NCI-H1436 (cell line): ENCODE results near the gene CRTC1.
"Not testable (repeated sequence)": the region's sequence is repeated elsewhere in the genome, so short reads cannot be mapped to it uniquely, and the experiment has no call there.

Source experiments
- DNase-seq: peaks from one replicate; lab custom pipeline; 2025; lab: John Stamatoyannopoulos, UW

Gene CRTC1

DNA sequence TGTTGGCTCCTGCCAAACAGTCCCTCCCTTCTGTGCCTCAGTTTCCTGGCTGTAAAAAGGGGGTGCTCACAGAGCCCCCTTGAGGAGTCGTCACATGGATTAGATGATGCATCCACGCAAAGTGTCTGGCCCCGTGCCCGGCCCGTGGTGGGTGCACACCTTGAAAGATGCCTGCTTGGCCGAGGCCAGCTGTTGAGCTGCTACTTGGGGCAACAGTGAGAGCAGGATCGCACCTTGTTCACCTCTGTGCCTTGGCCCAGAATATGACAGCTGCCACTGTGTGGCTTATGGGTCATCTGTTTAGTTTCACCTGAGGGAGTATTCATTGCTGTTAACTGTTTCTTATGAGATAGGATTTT lies 17.7 kb downstream of the CRTC1 start:
- no peak for DNase-seq

DNA sequence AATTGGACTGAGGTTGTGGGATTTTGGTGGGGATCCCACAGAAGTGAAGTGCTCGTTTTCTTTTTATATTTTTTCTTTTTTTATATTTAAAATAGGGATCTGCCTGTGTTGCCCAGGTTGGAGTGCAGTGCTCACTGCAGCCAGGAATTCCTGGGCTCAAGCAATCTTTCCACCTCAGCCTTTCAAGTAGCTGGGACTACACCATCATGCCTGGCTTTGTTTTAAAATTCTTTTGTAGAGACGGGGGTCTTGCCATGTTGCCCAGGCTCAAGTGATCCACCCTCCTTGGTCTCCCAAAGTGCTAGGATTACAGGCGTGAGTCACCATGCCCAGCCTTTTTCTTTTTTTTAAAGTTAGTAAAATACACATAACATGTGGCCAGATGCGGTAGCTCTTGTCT lies 20.6 kb downstream of the CRTC1 start:
- no peak for DNase-seq

DNA sequence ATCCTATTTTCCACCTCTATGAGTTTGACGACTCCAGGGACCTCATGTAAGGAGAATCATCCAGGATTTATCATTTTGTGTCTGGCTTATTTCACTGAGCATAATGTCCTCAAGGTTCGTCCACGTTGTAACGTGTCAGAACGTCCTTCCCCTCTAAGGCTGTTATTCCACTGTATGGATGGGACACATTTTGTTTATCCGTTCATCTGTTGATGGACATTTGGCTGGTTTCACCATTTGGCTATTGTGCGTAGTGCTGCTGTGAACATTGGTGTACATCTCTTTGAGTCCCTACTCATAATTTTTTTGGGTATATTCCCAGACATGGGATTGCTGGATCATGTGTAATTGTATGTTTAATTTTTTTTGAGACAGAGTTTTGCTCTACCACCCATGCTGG lies 21.5 kb downstream of the CRTC1 start:
- no peak for DNase-seq

DNA sequence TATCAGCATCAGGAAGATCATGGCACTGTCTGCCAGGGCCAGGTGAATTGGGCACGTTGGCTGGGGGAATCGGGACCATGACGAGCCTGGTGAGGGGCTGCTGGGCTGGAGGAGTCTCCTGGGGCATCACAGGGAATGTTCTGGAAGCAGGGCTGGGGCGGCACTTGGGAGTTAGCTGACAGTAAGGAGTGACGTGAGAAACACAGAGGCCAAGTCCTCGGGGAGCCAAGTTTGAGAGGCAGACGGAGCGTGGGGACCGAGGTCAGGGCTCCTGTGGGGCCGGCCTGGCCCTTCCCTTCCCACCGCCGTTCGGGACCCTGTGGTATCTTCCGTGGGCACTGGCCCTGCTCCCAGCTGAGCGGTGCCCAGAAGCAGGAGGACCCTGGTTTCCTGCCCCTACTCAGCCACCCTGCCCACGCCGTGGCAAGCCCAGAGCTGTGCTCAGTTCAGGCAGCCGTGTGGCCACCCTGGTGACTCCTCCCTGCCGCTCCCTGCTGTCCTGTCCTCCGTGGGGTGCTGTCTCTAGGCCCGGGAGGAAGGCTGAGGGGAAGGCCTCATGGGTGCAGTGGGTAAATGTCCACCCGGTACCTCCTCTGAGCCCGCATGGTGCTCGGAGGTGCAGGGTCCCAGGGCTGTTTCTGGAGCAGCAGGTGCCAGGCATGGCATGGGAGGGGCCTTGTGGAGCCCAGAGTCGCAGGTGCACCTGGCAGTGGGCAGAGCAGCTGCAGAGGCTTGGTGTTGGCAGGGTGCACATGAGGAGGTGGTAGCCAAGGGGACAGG lies 25.2 kb downstream of the CRTC1 start:
- no peak for DNase-seq

DNA sequence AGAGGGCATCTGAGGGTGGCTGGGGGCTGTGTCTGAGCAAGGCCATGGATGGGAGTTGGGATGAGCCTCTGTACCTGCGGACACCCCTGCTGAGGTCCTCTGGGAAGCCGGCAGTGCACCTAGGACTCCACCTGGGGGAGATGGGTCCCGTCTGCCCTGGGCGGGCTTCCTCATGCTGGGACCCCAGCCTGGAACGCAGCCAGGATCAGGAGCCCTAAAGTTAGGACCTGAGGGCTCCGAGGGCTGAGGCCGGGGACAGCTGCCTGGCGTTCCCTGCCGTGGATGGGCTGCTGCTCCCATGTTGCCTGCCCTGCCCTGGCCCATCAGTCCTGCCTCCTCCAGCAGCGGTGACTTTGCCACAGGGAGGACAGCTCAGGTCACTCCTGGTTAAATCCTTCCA lies 26.1 kb downstream of the CRTC1 start:
- DNase-seq, result no peak

DNA sequence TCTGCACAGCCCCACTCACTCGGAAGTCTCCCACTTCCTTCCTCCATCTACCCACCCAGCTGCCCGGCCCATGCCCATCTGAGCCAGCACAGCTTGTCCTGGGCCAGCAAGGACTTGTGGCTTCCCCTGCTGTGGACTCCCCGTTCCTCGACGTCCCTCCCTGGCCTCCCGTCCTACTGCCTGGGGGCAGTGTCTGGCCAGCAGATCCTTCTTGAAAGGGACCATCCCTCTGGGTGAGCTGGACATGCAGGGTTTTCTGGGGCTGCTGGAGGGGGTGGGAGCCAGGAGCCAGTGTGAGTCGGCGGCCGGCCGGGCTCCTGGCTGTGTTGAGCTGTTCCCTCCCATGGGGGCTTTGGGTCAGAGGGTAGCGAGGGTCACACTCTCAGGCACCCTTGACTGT lies 26.7 kb downstream of the CRTC1 start:
- DNase-seq, result no peak

DNA sequence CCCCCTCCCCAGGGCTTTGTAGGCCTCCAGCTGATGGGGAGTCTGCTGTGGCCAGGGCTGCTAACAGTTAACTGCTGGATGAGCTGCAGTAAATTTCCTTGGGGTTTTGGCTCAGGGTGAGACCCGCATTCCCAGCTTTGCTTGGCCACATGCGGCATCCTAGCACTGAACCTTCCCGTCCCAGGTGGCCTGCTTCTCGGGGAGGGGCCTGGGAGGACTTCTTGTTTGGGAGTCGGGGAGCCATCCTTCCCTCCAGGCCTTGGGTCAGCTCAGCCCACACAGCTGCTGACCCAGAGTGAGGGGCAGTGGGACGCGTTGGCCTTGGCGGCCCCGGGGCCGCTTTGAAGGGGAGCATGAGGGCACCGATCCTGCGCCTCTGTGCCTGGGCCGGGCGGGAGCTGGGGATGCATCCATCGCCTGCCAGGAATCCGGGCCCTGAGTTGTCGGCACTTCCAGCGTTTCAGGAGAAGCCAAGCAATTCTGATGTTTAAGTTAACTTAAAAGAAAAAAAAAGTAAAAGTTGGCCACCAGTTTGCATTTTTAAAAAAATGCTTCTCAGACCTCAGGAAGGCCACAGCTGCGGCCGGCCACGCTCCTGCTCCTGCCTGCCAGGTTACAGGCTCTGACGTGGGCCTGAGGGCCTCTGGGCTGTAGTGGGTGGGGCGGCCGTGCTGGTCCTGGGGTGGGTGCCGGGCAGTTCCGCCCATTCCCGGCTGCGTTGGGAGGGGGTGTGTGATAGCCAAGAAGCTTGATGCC lies 27.7 kb downstream of the CRTC1 start:
- DNase-seq, result no peak

DNA sequence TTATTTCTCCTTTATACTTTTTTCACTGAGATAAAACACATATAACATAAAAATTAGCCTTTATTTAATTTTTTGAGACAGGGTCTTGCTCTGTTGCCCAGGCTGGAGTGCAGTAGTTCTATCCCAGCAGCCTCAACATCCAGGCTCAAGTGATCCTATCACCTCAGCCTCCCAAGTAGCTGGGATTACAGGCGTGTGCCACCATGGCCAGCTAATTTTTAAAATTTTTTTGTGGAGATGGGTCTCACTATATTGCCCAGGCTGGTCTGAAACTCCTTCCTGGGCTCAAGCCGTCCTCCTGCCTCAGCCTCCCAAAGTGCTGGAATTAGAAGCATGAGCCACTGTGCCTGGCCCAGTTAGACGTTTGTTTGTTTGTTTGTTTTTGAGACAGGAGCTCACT lies 28.4 kb downstream of the CRTC1 start:
- DNase-seq, result no peak

DNA sequence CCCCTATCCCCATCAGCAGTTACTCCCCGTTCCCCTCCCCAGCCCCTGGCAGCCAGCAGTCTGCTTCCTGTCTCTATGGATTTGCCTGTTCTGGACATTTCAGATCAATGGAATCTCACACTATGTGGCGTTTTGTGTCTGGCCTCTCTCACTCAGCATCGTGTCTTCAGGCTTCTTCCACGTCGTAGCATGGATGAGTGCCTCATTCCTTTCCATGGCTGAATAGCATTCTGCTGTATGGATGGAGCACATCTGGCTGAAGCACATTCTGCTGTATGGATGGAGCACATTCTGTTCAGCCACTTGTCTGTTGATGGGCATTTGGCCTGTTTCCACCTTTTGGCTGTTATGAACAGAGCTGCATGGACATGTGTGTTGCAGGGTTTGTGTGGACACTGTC lies 29.5 kb downstream of the CRTC1 start:
- DNase-seq, result no peak

DNA sequence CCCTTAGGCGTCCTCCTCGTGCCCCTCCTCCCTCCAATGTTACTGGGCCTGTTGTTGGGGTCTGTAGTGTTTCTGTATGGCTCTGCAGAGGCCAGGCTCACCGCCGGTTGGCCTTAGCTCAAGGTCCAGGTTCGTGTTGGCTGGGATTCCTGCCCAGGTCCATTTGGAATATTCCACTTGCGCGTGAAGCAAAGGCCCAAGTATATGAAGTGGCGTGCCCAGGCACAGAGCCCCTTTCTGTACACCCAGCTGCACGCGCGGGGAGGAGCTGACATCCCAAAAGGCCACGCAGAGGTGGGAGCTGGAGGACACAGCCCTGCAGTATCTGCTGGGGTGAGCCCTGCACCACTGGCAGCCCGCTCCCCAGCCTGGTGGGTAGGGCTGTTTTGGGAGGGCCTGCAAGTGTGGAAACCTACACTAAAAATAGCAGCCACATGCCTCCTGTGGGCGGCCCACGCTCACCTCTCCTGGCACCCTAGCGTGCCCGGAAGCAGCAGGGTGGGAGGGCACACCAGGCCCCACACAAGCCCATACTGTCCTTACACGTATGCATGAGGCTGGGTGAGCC lies 30.2 kb downstream of the CRTC1 start:
- DNase-seq, result no peak

DNA sequence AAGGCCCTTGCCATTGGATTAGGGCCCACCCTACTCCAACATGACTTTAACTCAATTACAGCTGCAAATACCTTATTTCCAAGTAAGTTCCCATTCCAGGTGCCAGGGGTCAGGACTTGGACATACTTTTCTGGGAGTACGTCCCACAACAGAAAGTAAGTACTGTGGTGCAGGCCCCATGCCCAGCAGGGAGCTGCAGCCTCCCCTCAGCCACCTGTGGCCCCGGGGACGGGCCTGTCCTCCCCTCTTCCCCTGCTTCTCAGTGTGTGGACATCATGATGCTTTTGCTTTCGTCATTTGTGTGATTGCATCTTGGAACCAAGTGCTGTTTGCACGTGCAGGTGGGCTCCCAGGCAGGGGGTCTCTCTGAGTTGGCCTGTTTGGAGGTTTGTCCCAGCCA lies 31.9 kb downstream of the CRTC1 start:
- no peak for DNase-seq

DNA sequence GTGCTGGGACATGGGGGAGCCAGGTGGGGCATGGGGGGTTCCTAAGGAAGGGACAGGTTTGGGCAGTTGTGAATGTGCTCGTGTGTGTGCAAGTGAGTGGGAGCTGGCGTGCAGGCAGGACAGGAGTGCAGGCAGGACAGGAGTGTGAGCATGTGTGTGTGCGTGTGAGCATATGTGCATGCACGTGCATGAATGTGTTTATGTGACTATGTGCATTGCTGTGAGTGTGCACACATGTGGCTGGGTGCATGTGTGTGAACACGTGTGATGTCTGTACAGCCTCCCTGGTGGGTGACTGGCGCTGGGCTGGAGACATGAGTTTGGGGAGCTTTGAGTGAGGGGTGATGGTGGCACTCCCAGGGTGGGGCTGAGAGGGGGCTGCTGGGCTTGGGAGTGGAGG lies 33.4 kb downstream of the CRTC1 start:
- DNase-seq, result no peak

DNA sequence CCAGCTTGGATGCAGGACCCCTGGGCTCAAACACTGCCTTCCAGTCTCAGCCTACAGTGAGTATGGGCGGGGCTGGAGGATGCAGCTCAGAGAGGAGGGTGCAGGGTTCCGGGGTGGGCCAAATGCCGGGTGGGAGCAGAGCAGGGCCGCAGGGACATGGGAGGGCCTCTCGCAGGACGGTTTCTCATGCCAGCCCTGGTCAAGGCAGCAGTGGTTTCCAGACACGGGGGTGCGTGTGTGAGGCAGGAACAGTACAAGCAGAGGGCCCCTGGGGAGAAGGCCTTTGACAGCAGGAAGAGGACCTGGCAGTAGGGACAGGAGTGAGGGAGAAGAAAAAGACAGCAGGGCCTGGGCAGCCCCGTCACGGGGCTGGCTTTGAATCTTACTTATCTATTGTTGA lies 34.1 kb downstream of the CRTC1 start:
- DNase-seq, result no peak

DNA sequence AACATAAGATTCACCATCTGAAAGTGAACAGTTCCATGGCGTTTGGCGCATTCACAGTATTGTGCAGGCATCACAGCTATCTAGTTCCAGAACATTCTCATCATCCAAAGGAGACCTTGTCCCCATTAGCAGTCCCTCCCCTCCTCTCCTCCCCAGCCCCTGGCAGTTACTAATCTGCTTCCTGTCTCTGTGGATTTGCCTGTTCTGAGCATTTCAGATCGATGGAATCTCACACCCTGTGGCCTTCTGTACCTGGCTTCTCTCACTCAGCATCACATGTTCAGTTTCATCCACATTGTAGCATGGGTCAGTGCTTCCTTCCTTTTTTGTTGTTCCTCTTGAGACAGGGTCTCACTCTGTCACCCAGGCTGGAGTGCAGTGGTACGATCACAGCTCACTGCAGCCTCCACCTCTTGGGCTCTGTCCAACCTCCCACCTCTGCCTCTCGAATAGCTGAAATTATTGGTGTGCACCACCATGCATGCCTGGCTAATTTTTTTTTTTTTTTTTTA lies 34.6 kb downstream of the CRTC1 start:
- no peak for DNase-seq

DNA sequence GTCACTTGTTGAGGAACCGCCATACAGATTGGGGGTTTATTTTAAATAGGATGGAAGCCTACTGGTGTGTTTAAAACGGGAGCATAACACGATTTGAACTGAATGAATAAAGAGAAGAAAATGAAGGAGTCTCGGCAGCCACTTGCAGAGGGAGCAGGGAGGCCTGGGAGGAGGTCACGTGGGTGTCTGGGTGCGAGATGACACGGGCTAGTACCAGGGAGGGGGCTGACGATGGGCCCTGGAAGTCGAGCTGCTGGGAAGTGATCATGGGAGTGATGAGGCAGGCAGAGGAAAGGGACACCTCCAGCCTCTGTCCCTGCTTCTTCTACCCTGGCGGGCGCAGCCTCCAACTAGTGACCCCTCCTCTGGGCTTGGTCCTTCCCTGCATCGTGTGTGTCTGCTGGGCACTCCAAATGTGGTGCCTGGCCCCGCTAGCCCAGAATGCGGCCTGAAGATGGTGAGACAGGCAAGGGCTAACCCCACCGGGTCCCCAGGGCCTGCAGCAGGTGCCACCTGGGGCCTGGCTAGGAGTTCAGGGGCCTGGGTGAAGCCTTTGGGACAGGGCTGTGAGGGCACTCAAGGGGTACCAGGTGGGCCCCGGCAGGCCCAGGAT lies 35.5 kb downstream of the CRTC1 start:
- DNase-seq, result no peak

DNA sequence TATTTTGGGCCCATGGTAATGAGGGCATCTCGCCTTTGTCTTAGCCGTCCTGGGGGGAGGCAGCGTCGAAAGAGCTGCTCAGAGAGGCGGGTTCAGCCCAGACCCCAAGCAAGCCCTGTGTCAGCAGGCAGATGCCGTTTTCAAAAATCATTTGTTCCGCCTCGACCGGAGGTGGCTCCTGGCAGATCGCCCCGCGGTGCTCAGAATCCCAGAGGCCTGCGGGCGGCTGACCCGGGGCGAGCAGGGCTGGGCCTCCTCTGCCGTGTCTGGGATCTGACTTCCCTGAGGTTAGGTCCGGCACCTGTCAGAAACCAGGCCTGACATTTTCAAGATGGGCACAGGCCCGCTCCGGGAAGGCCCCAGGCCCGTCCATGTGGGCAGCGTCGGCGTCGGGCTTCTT lies 36.1 kb downstream of the CRTC1 start:
- DNase-seq, result no peak

DNA sequence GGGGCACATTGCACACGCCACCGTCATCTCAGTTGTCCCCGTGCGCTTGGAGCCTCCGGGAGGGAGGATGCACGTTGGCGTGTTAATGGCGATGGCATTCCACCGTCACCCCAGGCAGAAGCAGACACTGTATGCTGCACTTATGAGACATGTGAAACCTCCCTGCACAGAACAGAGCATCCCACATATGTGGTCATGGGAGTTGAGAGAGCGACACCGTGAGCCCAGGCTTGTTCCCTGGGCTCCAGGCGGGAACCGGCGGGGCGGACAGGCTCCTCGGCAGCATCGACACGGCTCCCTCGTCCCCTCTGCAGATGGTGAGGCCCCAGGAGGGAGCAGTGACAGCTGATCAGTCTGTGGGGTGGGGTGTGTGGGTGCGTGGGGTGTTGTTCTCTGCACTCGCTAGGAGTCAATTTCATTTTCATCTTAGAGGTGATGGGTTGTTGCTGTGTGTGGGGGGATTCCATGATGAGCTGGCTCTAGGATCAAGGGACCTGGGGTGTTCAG lies 40.4 kb downstream of the CRTC1 start:
- no peak for DNase-seq

DNA sequence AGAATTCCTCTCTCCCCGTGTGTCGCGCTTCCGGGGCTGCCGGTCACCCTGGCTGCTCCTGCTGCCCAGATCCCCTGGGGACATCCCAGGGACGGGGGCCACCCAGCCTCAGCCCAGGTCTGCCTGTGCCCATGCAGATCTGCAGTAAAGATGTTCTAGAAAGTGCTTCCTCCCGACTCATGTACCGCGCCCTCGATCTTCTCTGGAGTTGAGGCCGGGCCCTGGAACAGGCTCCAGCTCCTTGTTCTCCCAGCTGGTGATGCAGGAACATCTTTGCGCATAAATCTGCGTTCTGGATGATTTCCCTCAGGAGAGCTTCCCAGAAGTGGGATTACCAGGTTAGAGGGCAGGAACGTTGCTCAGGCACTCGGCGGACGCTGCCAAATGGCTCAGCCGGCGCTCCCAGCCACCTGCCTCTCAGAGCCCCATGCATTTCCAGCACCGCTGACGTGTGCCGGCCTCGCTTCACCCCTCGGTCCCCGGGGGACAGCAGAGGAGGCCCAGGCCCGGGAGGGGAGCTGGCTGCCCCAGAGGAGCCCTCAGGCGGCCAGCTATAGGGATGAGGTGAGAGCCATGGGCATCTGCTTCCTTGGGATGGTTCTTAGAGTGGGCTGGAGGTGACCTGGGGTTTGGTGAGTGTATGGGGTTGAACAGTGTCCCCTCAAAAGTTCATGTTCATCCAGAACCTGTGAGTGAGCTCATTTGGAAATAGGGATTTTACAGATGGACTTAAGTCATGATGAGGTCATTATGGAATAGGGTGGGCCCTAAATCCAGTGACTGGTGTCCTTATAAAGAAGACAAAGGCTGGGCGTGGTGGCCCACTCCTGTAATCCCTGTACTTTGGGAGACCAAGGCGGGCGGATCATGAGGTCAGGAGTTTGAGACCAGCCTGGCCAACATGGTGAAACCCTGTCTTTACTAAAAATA lies 42.6 kb downstream of the CRTC1 start:
- no peak for DNase-seq

DNA sequence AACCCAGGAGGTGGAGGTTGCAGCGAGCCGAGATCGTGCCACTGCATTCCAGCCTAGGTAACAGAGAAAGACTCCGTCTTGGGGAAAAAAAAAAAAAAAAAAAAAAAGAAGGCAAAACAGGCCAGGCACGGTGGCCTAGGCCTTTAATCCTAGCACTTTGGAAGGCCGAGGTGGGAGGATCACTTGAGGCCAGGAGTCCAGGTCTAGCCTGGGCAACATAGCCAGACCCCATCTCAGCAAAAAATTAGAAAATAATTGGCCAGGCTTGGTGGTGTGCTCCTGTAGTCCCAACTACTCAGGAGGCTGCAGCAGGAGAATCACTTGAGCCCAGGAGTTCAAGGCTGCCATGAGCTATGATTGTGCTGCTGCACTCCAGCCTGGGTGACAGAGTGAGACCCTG lies 43.4 kb downstream of the CRTC1 start:
- no peak for DNase-seq

DNA sequence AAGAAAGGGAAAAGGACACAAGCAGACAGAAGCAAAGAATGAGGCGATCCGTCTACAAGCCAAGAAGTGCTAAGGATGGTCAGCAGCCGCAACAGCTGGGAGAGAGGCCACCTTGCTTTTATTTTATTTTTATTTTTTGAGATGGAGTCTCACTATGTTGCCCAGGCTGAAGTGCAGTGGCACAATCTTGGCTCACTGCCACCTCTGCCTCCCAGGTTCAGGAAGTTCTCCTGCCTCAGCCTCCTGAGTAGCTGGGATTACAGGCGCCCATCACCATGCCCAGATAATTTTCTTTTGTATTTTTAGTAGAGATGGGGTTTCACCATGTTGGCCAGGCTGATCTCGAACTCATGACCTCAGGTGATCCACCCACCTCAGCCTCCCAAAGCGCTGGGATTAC lies 44.1 kb downstream of the CRTC1 start:
- DNase-seq, result not testable (repeated sequence)

DNA sequence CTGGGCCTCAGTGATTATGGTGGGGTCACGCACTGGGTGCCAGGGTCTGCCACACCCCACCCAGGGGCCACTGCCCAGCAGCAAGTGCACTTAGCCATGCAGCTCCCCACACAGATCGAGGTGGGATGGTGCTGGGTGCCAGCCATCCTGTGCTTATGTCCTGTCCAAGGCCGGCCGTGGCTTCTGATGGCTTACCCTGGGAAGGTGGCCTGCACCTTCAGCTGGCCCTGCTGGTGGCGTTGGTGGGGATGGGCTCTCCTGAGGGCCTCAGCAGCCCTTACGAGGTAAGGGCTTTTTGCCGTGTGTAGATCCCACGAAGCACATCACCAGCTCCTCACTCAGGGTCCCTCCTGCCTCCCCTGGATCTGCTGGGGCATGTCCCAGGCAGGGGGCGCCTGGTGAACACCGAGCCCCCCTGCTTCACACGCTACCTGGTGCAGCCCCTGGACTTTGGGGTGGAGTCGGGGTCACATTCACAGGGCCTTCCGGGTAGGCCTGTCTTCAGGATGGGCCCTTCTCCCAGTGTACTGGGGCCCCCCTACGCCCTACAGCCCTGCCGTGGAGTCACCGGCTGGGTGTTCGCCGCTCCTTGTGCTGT lies 46.6 kb downstream of the CRTC1 start:
- no peak for DNase-seq
